H9 (cell line): ENCODE measurements around the gene DSCAM. TPM values are rescaled to one million over a fixed set of nuclear protein-coding genes. Genes with fewer than 3 reads are reported as not detected.

Experiments used
- DNase-seq: peaks from one replicate; pipeline ENCODE4 v3.0.0-alpha.2; 2017
- H2AFZ ChIP-seq: one replicate; pipeline ENCODE4 v1.6.1; 2013; ENCODE audit warnings: mild to moderate bottlenecking, low read length, control low read depth, moderate library complexity
- H2AK5ac ChIP-seq: 2 replicates; pipeline ENCODE4 v1.6.1; 2013; ENCODE audit warnings: low read length, control low read depth, mixed read lengths; ENCODE audit not compliant: insufficient read length
- H2BK120ac ChIP-seq: one replicate; pipeline ENCODE4 v1.6.1; 2013; ENCODE audit warnings: low read depth, mild to moderate bottlenecking, low read length, control low read depth, inconsistent platforms; ENCODE audit not compliant: poor library complexity, severe bottlenecking
- H2BK12ac ChIP-seq: 2 replicates; pipeline ENCODE4 v1.6.1; 2013; ENCODE audit warnings: low read length, control low read depth, mixed read lengths, low read depth; ENCODE audit not compliant: insufficient read length
- H2BK15ac ChIP-seq: 2 replicates; pipeline ENCODE4 v1.6.1; 2013; ENCODE audit warnings: low read depth, low read length, control low read depth
- H2BK20ac ChIP-seq: one replicate; pipeline ENCODE4 v1.6.1; 2013; ENCODE audit warnings: low read depth, mild to moderate bottlenecking, low read length, control low read depth, inconsistent platforms; ENCODE audit not compliant: poor library complexity, severe bottlenecking
- H2BK5ac ChIP-seq: 2 replicates; pipeline ENCODE4 v1.6.1; 2013; ENCODE audit warnings: low read length, control low read depth, mixed read lengths; ENCODE audit not compliant: insufficient read length
- H3K14ac ChIP-seq: 2 replicates; pipeline ENCODE4 v1.6.1; 2013; ENCODE audit warnings: low read length, control low read depth; ENCODE audit not compliant: insufficient read depth
- H3K18ac ChIP-seq: 2 replicates; pipeline ENCODE4 v1.6.1; 2013; ENCODE audit warnings: low read depth, mild to moderate bottlenecking, mixed read lengths, low read length, control low read depth; ENCODE audit not compliant: insufficient read length
- H3K23ac ChIP-seq: 2 replicates; pipeline ENCODE4 v1.6.1; 2013; ENCODE audit warnings: low read length, control low read depth, mixed read lengths, low read depth; ENCODE audit not compliant: insufficient read length
- H3K23me2 ChIP-seq: 2 replicates; pipeline ENCODE4 v1.6.1; 2013; ENCODE audit warnings: low read depth, mild to moderate bottlenecking, mixed read lengths, low read length, control low read depth; ENCODE audit not compliant: insufficient read length, poor library complexity, severe bottlenecking
- H3K27ac ChIP-seq: 2 replicates; pipeline ENCODE4 v1.5.1; 2013; ENCODE audit warnings: low read length, control low read depth, mixed read lengths, low read depth; ENCODE audit not compliant: insufficient read length
- H3K27me3 ChIP-seq: 2 replicates; pipeline ENCODE4 v1.6.1; 2013; ENCODE audit warnings: low read length, control low read depth, inconsistent platforms; ENCODE audit not compliant: insufficient read depth
- H3K4ac ChIP-seq: 2 replicates; pipeline ENCODE4 v1.6.1; 2013; ENCODE audit warnings: low read depth, mild to moderate bottlenecking, control low read depth, inconsistent platforms, low read length, moderate library complexity
- H3K4me1 ChIP-seq: 2 replicates; pipeline ENCODE4 v1.6.1; 2013; ENCODE audit warnings: low read length, control low read depth, inconsistent platforms; ENCODE audit not compliant: insufficient read depth
- H3K4me2 ChIP-seq: 2 replicates; pipeline ENCODE4 v1.6.1; 2013; ENCODE audit warnings: low read length, control low read depth, mixed read lengths; ENCODE audit not compliant: insufficient read length, insufficient read depth
- H3K56ac ChIP-seq: 2 replicates; pipeline ENCODE4 v1.6.1; 2013; ENCODE audit warnings: low read depth, mild to moderate bottlenecking, mixed read lengths, low read length, control low read depth; ENCODE audit not compliant: insufficient read length
- H3K79me1 ChIP-seq: 2 replicates; pipeline ENCODE4 v1.6.1; 2013; ENCODE audit warnings: low read depth, mild to moderate bottlenecking, moderate library complexity, low read length, control low read depth, inconsistent platforms; ENCODE audit not compliant: insufficient read depth, poor library complexity, severe bottlenecking
- H3K79me2 ChIP-seq: 2 replicates; pipeline ENCODE4 v1.6.1; 2013; ENCODE audit warnings: low read length, control low read depth, inconsistent platforms; ENCODE audit not compliant: insufficient read depth
- H3K9ac ChIP-seq: 2 replicates; pipeline ENCODE4 v1.6.1; 2013; ENCODE audit warnings: low read length, control low read depth, mixed read lengths; ENCODE audit not compliant: insufficient read length; ENCODE audit errors: extremely low read depth
- H3K9me3 ChIP-seq: one replicate; pipeline ENCODE4 v1.6.1; 2013; ENCODE audit warnings: low read depth, low read length, inconsistent platforms; ENCODE audit not compliant: control insufficient read depth
- H3T11ph ChIP-seq: one replicate; pipeline ENCODE4 v1.6.1; 2013; ENCODE audit warnings: mild to moderate bottlenecking, low read length, control low read depth, inconsistent platforms
- H4K20me1 ChIP-seq: one replicate; pipeline ENCODE4 v1.6.1; 2013; ENCODE audit not compliant: control insufficient read depth, insufficient read length, insufficient read depth
- H4K5ac ChIP-seq: 2 replicates; pipeline ENCODE4 v1.6.1; 2013; ENCODE audit warnings: low read depth, mild to moderate bottlenecking, mixed read lengths, low read length, control low read depth; ENCODE audit not compliant: insufficient read length
- H4K8ac ChIP-seq: replicated peaks from 2 replicates; pipeline ENCODE4 v1.6.1; 2013; ENCODE audit warnings: low read length, control low read depth, mixed read lengths, low read depth; ENCODE audit not compliant: insufficient read length
- H4K91ac ChIP-seq: 2 replicates; pipeline ENCODE4 v1.6.1; 2013; ENCODE audit warnings: low read depth, mild to moderate bottlenecking, moderate library complexity, mixed read lengths, low read length, control low read depth; ENCODE audit not compliant: insufficient read length
- H3K27ac Mint-ChIP-seq, 3 experiments: 2 replicates in 2 of 3; 3 replicates in 1 of 3; pipeline ENCODE4 v1.8.0; 2020 to 2021; ENCODE audit warnings: mixed read lengths in 3 of 3, mild to moderate bottlenecking in 1 of 3, moderate library complexity in 1 of 3
- H3K27me3 Mint-ChIP-seq: 2 replicates; pipeline ENCODE4 v1.8.0; 2021; ENCODE audit warnings: low read depth, mild to moderate bottlenecking, moderate library complexity, mixed read lengths
- H3K36me3 Mint-ChIP-seq, 3 experiments: 2 replicates in 2 of 3; 3 replicates in 1 of 3; pipeline ENCODE4 v1.8.0; 2020 to 2021; ENCODE audit warnings: low read depth in 3 of 3, mixed read lengths in 3 of 3; ENCODE audit not compliant: insufficient read depth in 1 of 3
- H3K4me1 Mint-ChIP-seq, 2 experiments: 2 replicates each; pipeline ENCODE4 v1.8.0; 2020; ENCODE audit warnings: mixed read lengths in 2 of 2
- H3K4me3 Mint-ChIP-seq, 2 experiments: 2 replicates in 1 of 2; 3 replicates in 1 of 2; pipeline ENCODE4 v1.8.0; 2020 to 2021; ENCODE audit warnings: mild to moderate bottlenecking in 2 of 2, mixed read lengths in 2 of 2, moderate library complexity in 1 of 2
- H3K9me3 Mint-ChIP-seq, 2 experiments: 2 replicates in 1 of 2; 3 replicates in 1 of 2; pipeline ENCODE4 v1.8.0; 2020; ENCODE audit warnings: mild to moderate bottlenecking in 2 of 2, mixed read lengths in 2 of 2, moderate library complexity in 1 of 2
- WGBS: extraction: QIAGEN DNeasy Blood & Tissue Kit; methylation state at CpG from one replicate; pipeline ENCODE4 v1.1.7; 2013; ENCODE audit warnings: missing lambda C conversion rate, low lambda C conversion rate, mixed read lengths; ENCODE audit not compliant: insufficient read length; ENCODE audit errors: extremely low coverage; 5-methylcytosine and 5-hydroxymethylcytosine counted together
- total RNA-seq: library from RNA; stranded (reverse); gene quantifications from 2 replicates; pipeline ENCODE4 v1.2.1, GENCODE V29; 2021
- TF ChIP-seq, protein P1 (sequence below): fragments of 200-600 bp; sonication (generic); conservative IDR thresholded peaks from 3 replicates; pipeline ENCODE4 v1.8.0; 2021; ENCODE audit warnings: antibody characterized with exemption, mild to moderate bottlenecking

Gene DSCAM
- total RNA-seq, 1 experiment from 2014 or later = 0.17 TPM

DNA sequence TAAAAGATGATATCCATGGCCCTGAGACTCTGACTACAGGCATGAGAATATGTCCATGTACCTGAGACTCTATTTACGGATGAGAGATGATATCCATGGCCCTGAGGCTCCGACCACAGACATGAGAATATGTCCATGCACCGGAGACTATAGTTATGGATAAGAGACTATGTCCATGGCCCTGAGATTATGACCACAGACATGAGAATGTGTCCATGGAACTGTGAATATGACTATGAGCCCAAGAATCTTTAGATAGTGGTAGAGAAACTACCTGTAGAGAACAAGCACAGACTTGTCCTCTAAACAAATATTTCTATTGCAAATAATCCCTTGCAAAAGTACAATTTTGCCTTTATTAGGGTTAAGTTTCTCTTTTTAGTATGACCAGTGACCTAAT is 716.5 kb downstream of the DSCAM start:
- no peak overlapping the region for H4K5ac ChIP-seq
- Mint-ChIP-seq H3K9me3 (no peaks in the 10 kb centered on the region; a peak in 2 of 5 replicates), H3K27ac (no peak overlapping the region), H3K36me3 (no peaks in the 10 kb centered on the region), H3K4me3 (no peak overlapping the region), H3K4me1 (peaks cover 0 to 7% of the 10 kb centered on the region in 2 experiments; a peak in 1 of 4 replicates), H3K27me3 (no peaks in the 10 kb centered on the region; the same call in none of the 2 replicates)
- WGBS = no CpG with 5 or more reads among the region's 3 CpGs
- no peaks in the 10 kb centered on the region for H3K27me3 ChIP-seq
- no peak overlapping the region for H2BK5ac ChIP-seq
- H3K27ac ChIP-seq = no peak overlapping the region
- no peak for DNase-seq
- no peak overlapping the region for H2BK20ac ChIP-seq
- H3K9me3 ChIP-seq = no peaks in the 10 kb centered on the region
- no peak overlapping the region for H2AK5ac ChIP-seq
- no peak overlapping the region for H2BK12ac ChIP-seq
- no peak overlapping the region for H3K9ac ChIP-seq
- no peak overlapping the region for H3K18ac ChIP-seq
- H3T11ph ChIP-seq = no peak overlapping the region
- H2BK15ac ChIP-seq = no peak overlapping the region
- no peak overlapping the region for H3K14ac ChIP-seq
- no peak overlapping the region for H3K4ac ChIP-seq
- no peak overlapping the region for H2BK120ac ChIP-seq
- H3K4me1 ChIP-seq = no peaks in the 10 kb centered on the region
- no peak overlapping the region for H3K4me2 ChIP-seq
- no peaks in the 10 kb centered on the region for H3K79me2 ChIP-seq
- no peak overlapping the region for H3K23ac ChIP-seq
- no peak overlapping the region for H3K56ac ChIP-seq
- H4K8ac ChIP-seq = no peak overlapping the region
- no peaks in the 10 kb centered on the region for H4K20me1 ChIP-seq
- no peak overlapping the region for H4K91ac ChIP-seq
- H3K79me1 ChIP-seq = no peaks in the 10 kb centered on the region
- no peak overlapping the region for H2AFZ ChIP-seq
- H3K23me2 ChIP-seq = no peaks in the 10 kb centered on the region
- TF ChIP-seq, protein P1, sequence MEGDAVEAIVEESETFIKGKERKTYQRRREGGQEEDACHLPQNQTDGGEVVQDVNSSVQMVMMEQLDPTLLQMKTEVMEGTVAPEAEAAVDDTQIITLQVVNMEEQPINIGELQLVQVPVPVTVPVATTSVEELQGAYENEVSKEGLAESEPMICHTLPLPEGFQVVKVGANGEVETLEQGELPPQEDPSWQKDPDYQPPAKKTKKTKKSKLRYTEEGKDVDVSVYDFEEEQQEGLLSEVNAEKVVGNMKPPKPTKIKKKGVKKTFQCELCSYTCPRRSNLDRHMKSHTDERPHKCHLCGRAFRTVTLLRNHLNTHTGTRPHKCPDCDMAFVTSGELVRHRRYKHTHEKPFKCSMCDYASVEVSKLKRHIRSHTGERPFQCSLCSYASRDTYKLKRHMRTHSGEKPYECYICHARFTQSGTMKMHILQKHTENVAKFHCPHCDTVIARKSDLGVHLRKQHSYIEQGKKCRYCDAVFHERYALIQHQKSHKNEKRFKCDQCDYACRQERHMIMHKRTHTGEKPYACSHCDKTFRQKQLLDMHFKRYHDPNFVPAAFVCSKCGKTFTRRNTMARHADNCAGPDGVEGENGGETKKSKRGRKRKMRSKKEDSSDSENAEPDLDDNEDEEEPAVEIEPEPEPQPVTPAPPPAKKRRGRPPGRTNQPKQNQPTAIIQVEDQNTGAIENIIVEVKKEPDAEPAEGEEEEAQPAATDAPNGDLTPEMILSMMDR = no peak
